ENCODE results near the gene POP5. TPM values are rescaled to one million over a fixed set of nuclear protein-coding genes. Genes with fewer than 3 reads are reported as not detected.
"Not testable (repeated sequence)": the region's sequence is repeated elsewhere in the genome, so short reads cannot be mapped to it uniquely, and the experiment has no call there.

The POP5 gene
- total RNA-seq, 1 donor from 2014 or later, result 29.2 TPM

DNA sequence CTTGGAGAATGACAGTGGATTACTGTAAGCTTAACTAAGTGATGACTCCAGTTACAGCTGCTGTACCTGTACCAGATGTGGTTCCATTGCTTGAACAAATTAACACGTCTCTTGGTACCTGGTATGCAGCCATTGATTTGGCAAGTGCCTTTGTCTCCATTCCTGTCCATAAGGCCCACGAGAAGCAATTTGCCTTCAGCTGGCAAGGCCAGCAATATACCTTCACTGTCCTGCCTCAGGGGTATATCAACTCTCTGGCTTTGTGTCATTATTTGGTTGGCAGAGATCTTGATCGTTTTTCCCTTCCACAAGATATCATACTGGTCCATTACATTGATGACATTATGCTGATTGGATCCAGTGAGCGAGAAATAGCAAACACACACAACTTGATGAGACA lies 29.4 kb upstream of the POP5 start:
- H3K4me1 Mint-ChIP-seq (ENCODE audit: low read depth, unreplicated experiment), result no peaks in the 10 kb centered on the region
- no peak overlapping the region for H3K4me3 Mint-ChIP-seq (ENCODE audit: unreplicated experiment)
- DNase-seq, result no peak
- H3K27ac Mint-ChIP-seq (ENCODE audit: unreplicated experiment), result no peak overlapping the region
- TF ChIP-seq, protein P1, sequence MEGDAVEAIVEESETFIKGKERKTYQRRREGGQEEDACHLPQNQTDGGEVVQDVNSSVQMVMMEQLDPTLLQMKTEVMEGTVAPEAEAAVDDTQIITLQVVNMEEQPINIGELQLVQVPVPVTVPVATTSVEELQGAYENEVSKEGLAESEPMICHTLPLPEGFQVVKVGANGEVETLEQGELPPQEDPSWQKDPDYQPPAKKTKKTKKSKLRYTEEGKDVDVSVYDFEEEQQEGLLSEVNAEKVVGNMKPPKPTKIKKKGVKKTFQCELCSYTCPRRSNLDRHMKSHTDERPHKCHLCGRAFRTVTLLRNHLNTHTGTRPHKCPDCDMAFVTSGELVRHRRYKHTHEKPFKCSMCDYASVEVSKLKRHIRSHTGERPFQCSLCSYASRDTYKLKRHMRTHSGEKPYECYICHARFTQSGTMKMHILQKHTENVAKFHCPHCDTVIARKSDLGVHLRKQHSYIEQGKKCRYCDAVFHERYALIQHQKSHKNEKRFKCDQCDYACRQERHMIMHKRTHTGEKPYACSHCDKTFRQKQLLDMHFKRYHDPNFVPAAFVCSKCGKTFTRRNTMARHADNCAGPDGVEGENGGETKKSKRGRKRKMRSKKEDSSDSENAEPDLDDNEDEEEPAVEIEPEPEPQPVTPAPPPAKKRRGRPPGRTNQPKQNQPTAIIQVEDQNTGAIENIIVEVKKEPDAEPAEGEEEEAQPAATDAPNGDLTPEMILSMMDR (IDR thresholded peaks at IDR 0.05; ENCODE audit: partially characterized antibody, unreplicated experiment), result no peak
- no peaks in the 10 kb centered on the region for H3K36me3 Mint-ChIP-seq (ENCODE audit: unreplicated experiment)
- H3K27me3 Mint-ChIP-seq (ENCODE audit: unreplicated experiment), result peaks cover 4% of the 10 kb centered on the region
- H3K9me3 Mint-ChIP-seq (ENCODE audit: unreplicated experiment), result no peaks in the 10 kb centered on the region

DNA sequence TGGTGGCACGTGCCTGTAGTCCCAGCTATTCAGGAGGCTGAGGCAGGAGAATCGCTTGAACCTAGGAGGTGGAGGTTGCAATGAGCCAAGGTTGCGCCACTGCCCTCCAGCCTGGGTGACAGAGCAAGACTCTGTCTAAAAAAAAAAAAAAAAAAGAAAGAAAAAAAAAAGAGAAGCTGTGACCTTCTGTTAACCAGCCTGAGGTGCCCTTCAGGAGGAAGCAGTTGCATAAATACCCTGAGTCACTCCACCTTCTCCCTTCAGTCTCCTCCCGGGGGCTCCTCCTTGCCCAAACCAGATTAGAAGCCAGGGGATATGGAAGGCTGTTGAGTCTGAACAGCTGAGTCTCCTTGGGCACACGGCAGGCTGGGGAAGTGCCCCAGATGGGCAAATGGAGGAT lies 21.2 kb upstream of the POP5 start:
- H3K27ac Mint-ChIP-seq (ENCODE audit: unreplicated experiment); H3K36me3 Mint-ChIP-seq (ENCODE audit: unreplicated experiment): not testable (repeated sequence)
- H3K4me1 Mint-ChIP-seq (ENCODE audit: low read depth, unreplicated experiment), result peaks cover 10% of the 10 kb centered on the region

DNA sequence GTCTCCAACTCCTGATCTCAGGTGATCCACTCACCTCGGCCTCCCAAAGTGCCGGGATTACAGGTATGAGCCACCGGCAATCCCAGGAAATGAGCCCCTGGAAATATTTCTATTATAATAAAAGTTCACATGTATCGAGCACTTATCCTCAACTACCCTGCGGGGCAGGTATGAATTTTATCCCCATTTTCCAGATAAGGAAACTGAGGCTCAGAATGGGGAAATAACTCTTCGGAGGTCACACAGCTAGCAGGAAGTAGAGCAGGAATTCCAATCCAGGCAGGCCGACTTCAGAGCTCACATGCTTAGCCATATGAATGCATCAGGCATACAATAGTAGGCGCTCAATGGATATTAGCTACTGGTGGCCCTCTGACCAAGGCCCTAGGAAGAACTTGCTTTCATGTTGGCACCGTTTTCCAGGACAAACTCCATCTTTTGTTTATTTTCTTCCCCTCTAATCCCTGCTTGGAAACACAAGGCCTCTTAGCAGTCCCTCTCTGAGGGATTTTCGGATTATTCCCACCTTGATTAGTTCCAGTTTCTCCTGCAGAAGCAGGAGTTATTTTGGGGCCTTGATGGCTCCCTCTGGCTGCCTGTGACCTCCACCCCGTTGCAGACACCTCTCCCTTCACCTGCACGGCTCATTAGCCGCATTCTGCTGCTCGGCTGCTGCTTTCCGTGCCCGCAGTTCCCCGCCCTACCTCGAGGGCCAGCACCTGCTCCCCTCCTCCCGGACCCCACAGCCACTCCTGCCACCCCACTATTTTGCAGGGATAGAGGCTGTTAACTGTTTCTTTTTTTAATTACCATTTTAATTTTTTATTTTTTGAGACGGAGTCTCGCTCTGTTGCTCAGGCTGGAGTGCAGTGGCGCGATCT lies 18.7 kb upstream of the POP5 start:
- DNase-seq, result no peak
- TF ChIP-seq, protein P1 (IDR thresholded peaks at IDR 0.05; ENCODE audit: partially characterized antibody, unreplicated experiment), result no peak
- Mint-ChIP-seq H3K27ac (ENCODE audit: unreplicated experiment) (no peak overlapping the region), H3K4me1 (ENCODE audit: low read depth, unreplicated experiment) (peaks cover 10% of the 10 kb centered on the region), H3K9me3 (ENCODE audit: unreplicated experiment) (peaks cover 4% of the 10 kb centered on the region), H3K36me3 (ENCODE audit: unreplicated experiment) (no peaks in the 10 kb centered on the region), H3K27me3 (ENCODE audit: unreplicated experiment) (peaks cover 2% of the 10 kb centered on the region), H3K4me3 (ENCODE audit: unreplicated experiment) (no peak overlapping the region)

More for the DNA sequence above, 21.2 kb upstream of the POP5 start:
- DNase-seq; H3K4me3 Mint-ChIP-seq (ENCODE audit: unreplicated experiment); H3K9me3 Mint-ChIP-seq (ENCODE audit: unreplicated experiment); H3K27me3 Mint-ChIP-seq (ENCODE audit: unreplicated experiment): not testable (repeated sequence)

DNA sequence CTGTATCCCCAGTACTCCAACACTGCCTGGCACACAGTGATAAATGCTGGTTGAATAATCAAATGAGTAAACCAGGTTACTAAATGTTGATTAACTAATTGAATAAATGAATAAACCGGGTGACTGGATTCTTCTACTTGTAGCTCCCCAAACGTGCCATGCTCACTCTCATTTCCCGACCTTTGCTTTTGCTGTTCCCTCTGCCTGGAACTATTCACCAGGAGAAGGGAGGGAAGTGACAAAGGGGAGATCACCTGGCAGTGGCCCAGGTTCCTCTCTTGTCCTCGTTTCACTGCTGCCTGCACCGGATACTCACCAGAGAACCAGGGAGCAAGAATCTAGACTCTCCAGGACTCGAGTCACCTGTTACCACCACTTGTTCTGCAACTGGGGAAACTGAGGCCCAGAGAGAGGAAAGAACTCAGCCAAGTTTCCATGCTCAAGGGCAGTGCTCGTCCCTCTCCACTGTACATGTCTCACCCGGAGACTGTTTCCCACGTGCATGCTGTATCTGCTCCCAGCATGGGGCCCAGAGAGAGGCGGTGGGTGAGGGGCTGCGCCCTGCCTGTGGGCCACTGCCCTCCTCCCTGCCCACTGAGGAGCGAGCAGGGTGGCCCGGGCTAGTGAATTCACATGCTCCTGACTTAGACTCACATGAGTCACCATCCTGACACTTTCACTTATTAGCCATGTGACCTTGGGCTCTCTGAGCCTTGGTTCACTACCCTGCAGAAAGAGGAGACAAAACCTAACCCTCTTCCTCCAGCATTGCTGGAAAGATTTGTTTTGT lies 17.7 kb upstream of the POP5 start:
- Mint-ChIP-seq H3K36me3 (ENCODE audit: unreplicated experiment) (no peaks in the 10 kb centered on the region), H3K4me3 (ENCODE audit: unreplicated experiment) (no peak overlapping the region), H3K4me1 (ENCODE audit: low read depth, unreplicated experiment) (peaks cover 10% of the 10 kb centered on the region), H3K27me3 (ENCODE audit: unreplicated experiment) (peaks cover 2% of the 10 kb centered on the region), H3K9me3 (ENCODE audit: unreplicated experiment) (peaks cover 4% of the 10 kb centered on the region), H3K27ac (ENCODE audit: unreplicated experiment) (no peak overlapping the region)
- no peak for DNase-seq
- TF ChIP-seq, protein P1 (IDR thresholded peaks at IDR 0.05; ENCODE audit: partially characterized antibody, unreplicated experiment), result no peak

DNA sequence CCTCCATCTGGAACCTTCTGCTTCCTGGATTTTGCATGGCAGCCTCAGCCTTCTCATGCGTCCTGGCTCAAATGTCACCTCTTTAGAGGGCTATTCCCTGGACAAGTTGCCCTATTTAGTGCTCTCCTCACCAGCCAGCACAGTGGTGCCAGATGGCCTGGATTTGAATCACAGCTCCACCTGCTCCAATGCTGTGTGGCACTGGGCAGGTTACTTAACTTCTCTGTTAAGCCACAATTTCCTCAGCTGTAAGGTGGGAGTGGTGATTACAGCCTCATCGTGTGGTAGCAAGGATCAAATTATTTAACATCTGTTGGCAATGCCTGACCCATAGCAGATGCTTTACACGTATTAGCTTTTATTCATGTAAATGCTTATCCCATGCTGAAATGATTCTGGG lies 16.7 kb upstream of the POP5 start:
- no peak overlapping the region for H3K27ac Mint-ChIP-seq (ENCODE audit: unreplicated experiment)
- DNase-seq, result no peak
- peaks cover 4% of the 10 kb centered on the region for H3K9me3 Mint-ChIP-seq (ENCODE audit: unreplicated experiment)
- TF ChIP-seq, protein P1 (IDR thresholded peaks at IDR 0.05; ENCODE audit: partially characterized antibody, unreplicated experiment), result no peak
- H3K36me3 Mint-ChIP-seq (ENCODE audit: unreplicated experiment), result no peaks in the 10 kb centered on the region
- peaks cover 2% of the 10 kb centered on the region for H3K27me3 Mint-ChIP-seq (ENCODE audit: unreplicated experiment)
- no peak overlapping the region for H3K4me3 Mint-ChIP-seq (ENCODE audit: unreplicated experiment)
- peaks cover 10% of the 10 kb centered on the region for H3K4me1 Mint-ChIP-seq (ENCODE audit: low read depth, unreplicated experiment)

Measured in glutamatergic neuron (in vitro differentiated cells).